ENCODE measurements around the gene LCE2D.

Gene LCE2D

DNA sequence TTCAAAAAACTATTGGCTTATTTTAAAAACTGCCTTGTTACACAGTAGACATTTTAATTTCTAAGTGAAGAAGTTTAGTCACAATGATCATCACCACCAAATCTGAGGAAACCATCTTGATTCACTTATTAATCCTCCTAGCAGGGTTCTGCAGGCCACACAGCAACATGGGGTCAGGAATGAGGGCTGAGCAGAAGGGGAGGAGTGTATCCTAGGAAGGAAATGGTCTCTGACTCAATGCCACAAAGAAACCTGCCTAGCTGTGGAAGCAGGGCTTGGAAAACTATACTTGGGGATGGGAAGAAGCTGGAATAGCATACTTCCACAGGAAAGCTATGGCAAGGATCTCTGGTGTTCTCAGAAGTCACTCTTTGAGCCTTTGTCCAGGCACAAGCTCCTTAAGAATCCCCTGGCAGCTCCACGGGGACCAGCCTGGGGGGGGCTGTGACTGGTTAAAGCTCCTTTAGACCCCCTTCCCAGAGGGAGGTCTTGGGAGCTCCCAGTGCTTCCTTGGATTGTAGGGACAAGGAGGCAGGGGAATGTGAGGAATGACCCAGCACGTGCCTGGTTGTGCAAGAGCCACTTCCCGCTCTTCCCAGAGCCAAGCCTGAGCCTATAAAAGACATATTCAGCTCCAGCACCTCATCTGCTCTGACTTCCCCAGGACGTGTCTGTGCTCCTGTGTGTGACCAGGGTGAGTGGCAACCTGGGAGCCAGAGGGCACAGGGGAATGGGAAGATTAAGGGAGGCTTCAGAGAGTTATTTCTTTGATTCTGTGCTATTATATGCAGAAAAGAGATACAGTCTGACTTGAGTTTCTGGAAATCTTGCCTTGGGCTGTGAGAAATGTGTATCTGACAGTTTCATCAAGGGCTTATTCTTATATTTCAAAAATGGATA, 34.8 kb downstream of the LCE2D start, which contains the start of gene LCE2A:
LCE2A (plus strand) TSS at position 645 of the 900 bp plus-strand sequence. CDS start 557 bp downstream, outside the sequence.
- TF ChIP-seq, protein P1, sequence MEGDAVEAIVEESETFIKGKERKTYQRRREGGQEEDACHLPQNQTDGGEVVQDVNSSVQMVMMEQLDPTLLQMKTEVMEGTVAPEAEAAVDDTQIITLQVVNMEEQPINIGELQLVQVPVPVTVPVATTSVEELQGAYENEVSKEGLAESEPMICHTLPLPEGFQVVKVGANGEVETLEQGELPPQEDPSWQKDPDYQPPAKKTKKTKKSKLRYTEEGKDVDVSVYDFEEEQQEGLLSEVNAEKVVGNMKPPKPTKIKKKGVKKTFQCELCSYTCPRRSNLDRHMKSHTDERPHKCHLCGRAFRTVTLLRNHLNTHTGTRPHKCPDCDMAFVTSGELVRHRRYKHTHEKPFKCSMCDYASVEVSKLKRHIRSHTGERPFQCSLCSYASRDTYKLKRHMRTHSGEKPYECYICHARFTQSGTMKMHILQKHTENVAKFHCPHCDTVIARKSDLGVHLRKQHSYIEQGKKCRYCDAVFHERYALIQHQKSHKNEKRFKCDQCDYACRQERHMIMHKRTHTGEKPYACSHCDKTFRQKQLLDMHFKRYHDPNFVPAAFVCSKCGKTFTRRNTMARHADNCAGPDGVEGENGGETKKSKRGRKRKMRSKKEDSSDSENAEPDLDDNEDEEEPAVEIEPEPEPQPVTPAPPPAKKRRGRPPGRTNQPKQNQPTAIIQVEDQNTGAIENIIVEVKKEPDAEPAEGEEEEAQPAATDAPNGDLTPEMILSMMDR (IDR thresholded peaks at IDR 0.05; ENCODE audit: low read depth, low read length), result no peak
- no peak within 1 kb of the TSS for H3K4me3 ChIP-seq (ENCODE audit: low read depth, low read length)

DNA sequence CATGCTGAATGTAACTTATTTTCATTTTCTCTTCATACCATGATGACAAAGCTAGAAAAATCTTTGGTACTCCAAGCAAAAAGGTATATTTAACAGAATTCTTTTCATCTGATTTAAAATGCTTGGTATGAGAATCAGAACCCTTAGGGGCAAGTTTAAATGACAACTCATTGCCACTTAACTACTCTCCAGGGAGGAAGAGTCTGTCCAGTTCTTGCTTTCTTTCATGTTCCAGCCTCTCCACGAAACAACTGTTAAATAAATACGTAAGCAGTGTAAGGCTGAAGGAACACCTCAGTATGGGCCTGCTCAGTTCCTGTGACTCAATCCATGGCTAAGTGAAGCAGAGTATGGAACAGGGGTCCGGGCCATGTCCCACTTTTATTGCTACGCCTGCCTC, 36.6 kb downstream of the LCE2D start:
- TF ChIP-seq, protein P1 (IDR thresholded peaks at IDR 0.05; ENCODE audit: low read depth, low read length), result no peak
- H3K4me3 ChIP-seq (ENCODE audit: low read depth, low read length), result no peak overlapping the region

DNA sequence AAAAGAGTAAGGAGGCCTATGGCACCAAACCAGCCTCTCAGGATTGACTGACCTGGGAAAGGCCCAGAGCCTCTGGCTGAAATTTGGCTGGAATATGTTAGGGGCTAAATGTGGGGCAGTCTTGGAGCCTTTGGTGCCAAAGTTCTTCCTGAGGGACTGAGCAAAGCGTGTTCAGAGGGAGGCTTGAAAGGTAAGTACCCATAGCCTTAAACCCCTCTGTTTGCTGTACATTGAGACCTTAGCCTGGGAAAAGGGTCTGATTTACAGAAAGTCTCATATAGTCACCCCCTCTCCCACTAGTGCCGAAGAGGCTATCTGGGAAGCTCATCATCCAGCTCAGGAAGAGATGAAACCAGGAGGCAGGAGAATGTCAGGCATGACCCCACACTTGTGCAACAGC, 44.7 kb downstream of the LCE2D start, which contains the start of gene LCE4A:
LCE4A (plus strand) TSS at position 301 of the 400 bp plus-strand sequence. CDS start 916 bp downstream, outside the sequence.
- TF ChIP-seq, protein P1 (IDR thresholded peaks at IDR 0.05; ENCODE audit: low read depth, low read length), result no peak
- H3K4me3 ChIP-seq (ENCODE audit: low read depth, low read length), result no peak within 1 kb of the TSS

Data from WI38 (cell line).